Astrocyte of the spinal cord (primary cell): ENCODE results near the gene COL5A1.

Experiments
- DNase-seq: peaks from one replicate; pipeline ENCODE4 v3.0.0; 2011; ENCODE audit warnings: low read depth, low spot score
- H3K4me3 ChIP-seq: 2 replicates; pipeline ENCODE4 v1.5.1; 2011; ENCODE audit warnings: low read depth, mild to moderate bottlenecking, low read length, moderate library complexity
- CTCF ChIP-seq: IDR thresholded peaks from 2 replicates; pipeline ENCODE4 v1.5.1; 2012; ENCODE audit warnings: low read depth, mild to moderate bottlenecking, low read length, inconsistent platforms
- in situ Hi-C: cut with HindIII; loops from 2 replicates; pipeline ENCODE4 v1.10.0; 2017; ENCODE audit warnings: low sequenced_read_pairs

Gene COL5A1

GRCh38 chr9:134783699-134784039, 142.1 kb downstream of the COL5A1 start:
- H3K4me3 ChIP-seq: no peak overlapping the region
- no peak for TF ChIP-seq CTCF
- DNase-seq: no peak
- in situ Hi-C loops: no loop called here

GRCh38 chr9:134784577-134785305, 143.1 kb downstream of the COL5A1 start:
- in situ Hi-C loops: no loop called here
- DNase-seq: no peak
- TF ChIP-seq CTCF: no peak
- no peak overlapping the region for H3K4me3 ChIP-seq

GRCh38 chr9:134785325-134786108, 143.9 kb downstream of the COL5A1 start:
- in situ Hi-C loops: no loop called here
- H3K4me3 ChIP-seq: no peak overlapping the region
- no peak for TF ChIP-seq CTCF
- DNase-seq: no peak

GRCh38 chr9:134787601-134788531, 146.3 kb downstream of the COL5A1 start:
- in situ Hi-C loops: no loop called here
- no peak overlapping the region for H3K4me3 ChIP-seq
- TF ChIP-seq CTCF: no peak
- no peak for DNase-seq

GRCh38 chr9:134789168-134789567, 147.6 kb downstream of the COL5A1 start:
- H3K4me3 ChIP-seq: no peak overlapping the region
- in situ Hi-C loops: no loop called here
- no peak for DNase-seq
- TF ChIP-seq CTCF: no peak

GRCh38 chr9:134791009-134791408, 149.4 kb downstream of the COL5A1 start:
- TF ChIP-seq CTCF: no peak
- no peak for DNase-seq
- in situ Hi-C loops: no loop called here
- H3K4me3 ChIP-seq: no peak overlapping the region
